Stimulated activated naive CD4-positive, alpha-beta T cell (primary cell): Measurements from ENCODE around the gene DPT.
"Not testable (repeated sequence)": the region's sequence is repeated elsewhere in the genome, so short reads cannot be mapped to it uniquely, and the experiment has no call there.

Source experiments
- DNase-seq, 6 experiments: peaks; one replicate each; lab custom pipeline; 2025; lab: John Stamatoyannopoulos, UW

Gene DPT

DNA sequence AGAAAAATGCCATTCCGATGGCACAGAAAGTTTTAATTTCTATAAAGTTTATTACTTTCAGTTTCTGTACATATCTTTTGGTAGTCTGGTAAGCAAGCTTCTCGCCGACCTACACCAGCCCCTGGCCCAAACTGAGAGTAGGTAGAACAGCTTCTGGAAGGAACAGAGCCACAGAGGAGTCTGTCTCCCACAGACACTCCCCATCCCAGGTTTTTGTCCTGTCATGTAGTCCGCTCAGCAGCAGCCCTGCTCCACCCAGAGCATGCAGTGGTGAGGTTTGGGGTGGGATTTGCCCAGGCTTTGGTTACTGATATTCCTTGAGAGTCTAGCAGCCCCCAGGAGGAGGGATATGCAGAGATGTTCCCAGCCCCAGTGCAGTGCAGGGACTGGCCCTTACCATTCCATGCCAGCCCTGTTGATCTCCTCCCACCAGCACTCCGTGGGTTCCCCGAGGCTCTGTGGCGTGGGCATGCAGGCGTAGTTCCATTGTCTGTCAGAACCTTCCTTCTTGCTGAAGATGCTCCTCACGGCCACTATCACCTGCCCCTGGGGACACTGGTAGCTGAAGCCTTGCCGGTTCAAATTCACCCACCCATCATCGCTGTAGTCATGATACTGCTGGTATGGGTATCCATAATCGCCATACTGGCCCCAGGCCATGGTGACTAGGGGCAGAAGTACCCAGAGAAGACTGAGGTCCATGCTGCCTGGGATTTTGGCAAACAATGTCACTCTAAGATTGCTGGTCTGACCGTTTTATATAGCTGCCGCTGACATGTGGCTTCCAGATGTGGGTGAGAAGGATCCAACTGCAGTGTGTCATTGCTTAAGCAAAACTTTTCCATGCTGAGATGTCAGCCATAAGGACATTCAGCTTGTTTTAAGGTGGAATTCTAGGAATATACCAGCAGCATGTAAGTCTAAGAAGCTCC, at the start of gene DPT:
Gene DPT, minus strand, starts transcription at position 734 of the 932 bp plus-strand sequence. Its CDS starts 32 bp downstream, at position 702.
- no peak for DNase-seq

DNA sequence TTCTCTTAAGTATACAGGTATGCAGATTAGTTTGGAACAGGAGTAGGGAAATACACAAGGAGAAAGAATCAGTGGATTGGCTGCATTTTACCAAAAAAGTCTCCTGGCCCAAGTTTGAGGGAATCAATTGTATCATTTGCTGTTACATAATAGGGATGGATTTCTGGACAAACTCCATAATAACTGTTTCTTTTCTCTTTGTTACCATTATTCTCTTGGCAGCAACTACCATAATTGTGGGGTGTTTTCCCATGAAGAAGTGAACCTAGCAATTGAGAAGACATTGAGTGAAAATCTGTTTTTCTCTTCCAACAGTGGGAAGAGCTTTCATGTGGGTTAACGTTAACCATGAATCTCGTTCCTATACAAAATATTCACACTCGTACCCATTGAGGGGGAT, 46.4 kb upstream of the DPT start:
- DNase-seq = no peak

DNA sequence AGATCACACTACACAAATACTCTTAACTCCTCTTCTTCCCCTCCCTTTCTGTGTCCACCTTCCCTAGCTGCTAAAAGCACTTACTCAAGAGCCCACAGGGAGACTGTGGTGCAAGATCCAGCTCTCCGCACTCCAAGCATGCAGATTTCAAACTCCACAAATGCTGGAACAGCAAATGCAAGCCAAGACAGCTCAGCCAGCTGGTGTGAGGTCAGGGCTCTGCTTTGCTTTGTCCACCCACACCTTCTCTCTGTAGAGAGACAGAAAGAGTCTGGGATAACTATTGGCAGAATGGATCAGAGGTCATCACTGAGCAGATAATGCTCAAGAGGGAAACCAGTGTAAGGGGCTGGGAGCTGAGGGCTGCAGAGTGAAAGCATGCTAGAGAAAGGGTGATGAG, 45.2 kb upstream of the DPT start:
- no peak for DNase-seq

DNA sequence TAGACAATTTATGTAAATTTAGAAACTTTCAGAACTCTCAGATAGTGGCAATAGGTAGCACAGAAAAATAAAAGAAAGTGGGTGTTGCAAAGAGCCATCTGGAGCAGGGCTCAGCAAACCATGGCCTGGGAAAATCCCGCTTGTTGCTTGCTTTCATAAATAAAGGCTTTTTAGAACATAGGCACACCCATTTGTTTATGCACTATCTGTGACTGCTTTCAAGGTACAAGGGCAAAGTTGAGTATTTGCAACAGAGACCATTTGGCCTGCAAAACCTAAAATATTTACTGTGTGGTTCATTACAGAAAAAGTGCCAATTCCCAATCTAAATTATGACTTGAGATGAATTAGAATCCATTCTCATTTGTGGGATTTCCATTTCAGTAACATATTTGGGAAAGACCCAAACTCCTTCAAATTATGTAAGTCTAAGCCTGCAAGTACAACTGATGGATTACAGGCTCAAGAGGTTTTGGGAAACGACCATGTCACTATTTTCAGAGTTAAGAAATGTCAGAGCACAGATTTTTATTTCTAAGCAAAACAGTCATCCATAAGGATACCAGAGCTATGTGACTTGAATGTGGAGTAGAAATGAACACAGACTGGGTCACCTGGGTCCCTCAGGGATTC, 43.5 kb upstream of the DPT start:
- DNase-seq = no peak

DNA sequence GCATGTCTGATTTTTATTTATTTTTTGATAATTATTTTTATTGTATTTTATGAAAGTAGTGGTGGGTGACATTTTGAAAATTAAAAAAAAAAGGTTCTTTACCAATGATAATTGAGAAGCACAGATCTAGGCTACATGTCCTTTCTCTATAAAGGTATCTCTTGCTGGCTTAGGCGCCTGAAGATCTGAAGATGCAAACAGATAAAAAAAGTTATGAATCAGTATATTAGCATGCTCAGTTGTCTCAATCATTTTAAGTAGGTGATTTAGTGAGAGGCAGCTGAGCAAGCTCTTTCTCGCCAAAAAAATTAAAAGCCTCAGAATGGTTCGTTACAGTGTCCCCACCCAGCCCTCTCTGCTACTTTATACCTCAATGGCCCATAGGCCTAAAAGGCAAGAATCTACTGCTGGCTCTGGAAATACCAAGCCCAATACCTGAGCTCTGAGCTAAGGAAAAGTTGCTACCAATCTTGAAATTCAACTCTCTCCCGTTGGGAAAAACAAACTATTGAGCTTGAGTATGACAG, 42.2 kb upstream of the DPT start:
- DNase-seq = no peak

DNA sequence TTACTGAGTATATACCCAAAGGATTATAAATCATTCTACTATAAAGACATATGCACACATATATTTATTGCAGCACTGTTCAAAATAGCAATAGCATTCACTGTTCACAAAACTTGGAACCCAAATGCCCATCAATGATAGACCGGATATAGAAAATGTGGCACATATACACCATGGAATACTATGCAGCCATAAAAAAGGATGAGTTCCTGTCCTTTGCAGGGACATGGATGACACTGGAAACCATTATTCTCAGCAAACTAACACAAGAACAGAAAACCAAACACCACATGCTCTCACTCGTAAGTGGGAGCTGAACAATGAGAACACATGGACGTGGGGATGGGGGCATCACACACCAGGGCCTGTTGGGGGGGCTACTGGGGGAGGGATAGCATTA, 40.9 kb upstream of the DPT start:
- DNase-seq = not testable (repeated sequence)

DNA sequence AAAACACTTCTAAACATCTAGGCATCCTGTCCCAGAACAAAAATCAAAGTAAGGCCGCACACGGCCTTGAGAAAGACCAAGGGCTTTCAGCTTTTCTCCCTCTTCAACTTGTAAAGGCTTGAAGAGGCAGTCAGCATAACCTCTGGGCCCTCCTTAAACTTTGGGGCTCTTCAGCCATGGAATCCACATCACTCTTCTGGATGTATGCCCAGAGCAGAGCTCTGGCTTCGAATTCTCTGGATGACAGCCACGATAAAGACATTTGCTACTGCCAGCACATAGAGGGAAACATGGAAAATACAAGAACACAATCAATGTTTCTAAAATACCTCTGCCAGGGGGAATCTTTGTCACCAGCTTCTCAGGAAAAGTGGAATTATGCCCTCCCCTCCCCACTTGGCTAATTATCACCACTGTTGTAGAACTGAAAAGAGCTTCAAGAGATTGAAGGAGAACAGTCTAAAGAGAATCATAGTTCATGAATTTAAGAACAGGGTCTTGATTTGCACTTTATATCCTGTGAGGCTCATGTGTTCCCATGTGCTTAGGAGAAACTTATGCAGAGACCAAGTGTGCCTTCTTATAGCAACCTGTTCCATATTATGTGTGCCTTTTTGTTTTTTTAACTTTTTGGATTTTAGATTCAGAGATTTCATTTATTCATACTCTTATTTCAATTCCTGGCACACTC, 39.0 kb upstream of the DPT start:
- no peak for DNase-seq

DNA sequence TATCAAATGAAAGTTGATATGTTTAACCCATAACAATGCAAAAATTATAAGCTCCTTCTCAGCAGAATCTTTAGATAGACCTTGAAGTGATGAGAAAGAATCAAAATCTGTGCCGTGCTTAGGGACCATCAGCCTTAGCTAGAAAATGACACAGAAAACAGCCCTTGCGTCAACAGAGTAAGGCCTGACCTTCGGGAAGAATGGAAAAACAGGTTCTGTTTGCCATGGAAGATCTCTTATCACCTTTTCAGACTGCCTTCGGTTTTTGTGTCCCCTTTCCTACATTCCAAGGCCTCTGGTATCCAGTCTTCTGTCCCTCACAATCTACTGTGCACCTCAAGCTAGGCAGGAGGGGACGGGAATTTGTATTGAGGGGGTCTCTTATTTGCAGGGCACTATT, 37.6 kb upstream of the DPT start:
- no peak for DNase-seq

DNA sequence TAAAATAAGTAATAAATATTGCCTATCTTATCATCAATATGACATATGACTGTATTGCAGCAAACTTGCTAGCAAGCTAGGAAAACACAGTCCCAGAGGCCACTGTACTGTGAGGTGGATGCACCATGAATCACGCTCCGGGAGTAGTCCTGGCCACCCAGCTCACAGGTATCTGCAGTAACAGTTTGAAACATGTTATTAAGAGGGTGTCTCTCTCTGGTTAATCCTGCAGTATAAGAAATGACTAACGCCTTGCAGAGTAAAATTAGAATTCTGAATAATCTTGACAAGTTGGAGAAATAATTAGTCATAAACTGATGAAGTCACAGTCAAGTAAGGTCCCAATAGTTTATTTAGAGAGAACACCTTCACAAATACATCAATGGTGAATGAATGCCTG, 34.0 kb upstream of the DPT start:
- no peak for DNase-seq

DNA sequence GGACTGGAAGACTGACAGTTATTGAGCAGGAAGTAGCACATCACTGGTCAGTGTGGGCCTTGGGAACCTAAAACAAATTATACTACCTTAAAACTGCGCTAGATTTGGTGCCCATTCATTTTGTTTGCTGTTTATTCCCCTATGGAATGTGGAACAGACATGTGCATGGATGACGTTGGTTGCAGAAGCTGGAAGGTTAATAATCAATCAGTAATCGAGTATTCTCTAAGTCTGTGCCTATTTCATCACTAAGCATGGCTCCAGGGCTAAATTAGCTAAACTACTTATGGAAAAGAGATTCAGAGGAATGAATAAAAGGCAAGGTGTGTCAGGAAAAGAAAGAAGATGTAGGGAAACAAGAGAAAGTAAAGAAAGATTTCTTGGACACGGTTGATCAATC, 33.5 kb upstream of the DPT start:
- no peak for DNase-seq

DNA sequence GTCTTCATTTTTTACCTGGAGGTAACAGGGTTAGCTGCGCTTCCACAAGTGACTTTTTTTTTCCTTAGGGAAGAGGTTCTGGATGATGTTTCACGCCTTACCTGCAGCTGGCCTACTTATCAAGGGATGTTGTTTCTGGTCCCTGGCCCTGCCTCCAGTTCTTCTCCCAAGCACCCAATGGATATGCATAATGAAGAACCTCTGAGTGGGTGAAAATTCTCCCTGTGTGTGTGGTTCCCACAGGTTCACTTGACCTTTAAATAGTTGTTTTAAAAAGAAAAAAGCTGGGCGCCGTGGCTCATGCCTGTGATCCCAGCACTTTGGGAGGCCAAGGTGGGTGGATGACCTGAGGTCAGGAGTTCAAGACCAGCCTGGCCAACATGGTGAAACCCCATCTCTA, 31.8 kb upstream of the DPT start:
- no peak for DNase-seq

DNA sequence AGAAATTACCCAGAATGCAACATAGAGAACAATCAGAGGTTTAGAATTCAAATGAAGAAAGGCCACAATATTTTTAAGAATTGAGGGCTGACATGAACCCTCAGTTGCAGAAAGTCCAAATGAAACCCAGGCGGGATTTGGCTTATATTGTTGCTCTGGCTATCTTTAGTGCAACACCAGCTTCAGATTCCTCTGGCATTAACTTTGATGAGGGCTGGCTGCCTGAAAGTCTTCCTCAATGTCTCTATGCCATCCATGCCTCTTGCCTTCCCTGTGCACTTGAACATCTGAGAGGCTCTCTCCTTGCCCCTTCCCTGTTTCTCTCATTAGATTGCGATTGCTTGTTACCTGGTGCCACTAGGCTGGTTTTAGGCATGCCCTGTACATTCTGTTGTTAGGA, 31.2 kb upstream of the DPT start:
- DNase-seq = no peak

DNA sequence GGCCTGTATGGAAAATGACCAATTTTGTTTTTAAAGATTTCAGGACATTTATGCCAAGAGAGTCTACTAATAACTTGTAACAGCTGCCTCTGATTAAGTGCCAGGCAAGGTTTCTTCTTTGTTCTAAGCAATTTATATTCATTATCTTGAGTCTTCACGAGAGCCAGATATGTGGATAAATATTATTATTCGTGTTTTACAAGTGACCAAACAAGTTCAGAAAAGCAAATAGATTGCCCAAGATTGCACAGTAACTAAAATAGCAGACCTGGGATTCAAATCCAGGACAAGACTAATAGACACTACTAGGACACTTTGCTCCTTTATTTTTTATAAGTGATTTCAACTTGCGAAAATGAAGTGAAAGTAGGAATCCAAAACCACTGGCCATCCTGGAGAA, 30.1 kb upstream of the DPT start:
- no peak for DNase-seq

DNA sequence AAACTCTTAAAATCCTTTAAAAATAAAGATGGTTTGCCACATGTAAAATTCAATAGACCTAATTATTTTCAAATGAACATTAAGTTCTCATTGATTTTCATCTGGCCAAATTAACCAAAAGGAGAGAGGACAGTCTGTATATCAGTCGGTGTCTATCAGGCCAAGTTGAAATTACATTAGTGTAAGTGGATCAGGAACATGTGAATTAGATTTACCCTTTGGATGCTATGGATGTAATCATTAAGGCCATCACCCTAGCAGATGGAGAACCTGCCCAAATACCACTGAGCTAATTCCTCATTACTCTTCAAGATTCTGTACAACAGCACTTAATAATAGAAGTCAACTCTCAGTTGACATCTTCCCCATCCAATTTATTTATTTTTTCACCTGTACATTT, 29.5 kb upstream of the DPT start:
- no peak for DNase-seq

DNA sequence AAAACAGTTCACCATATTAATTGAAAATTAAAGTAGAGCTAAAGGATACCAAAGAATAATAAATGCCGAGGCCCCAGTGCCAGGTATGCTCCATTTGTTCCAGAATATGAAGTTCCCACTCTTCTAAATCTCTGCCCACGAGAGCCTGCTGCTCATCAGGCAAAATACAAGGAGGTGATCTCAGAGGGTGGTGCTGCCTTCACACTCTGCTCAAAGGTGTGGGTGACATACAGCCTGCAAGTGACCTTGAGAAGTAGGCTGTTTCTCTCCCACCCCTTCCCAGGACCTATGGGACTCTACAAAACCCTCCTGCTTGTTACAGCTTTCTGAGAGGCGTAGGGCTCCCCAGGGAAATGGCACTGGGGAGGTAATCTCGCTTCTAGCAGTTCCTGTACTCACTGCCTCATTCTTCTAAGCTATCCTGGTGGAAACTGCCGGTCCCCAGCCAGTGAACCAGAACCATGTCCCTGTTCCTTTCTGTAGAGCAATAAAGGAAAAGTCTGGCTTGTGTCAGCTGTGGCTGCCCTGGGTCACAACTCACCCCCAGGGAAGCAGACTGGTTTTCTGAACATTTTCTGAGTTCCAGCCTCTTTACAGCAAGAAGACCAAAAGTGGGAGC, 26.9 kb upstream of the DPT start:
- DNase-seq = no peak

DNA sequence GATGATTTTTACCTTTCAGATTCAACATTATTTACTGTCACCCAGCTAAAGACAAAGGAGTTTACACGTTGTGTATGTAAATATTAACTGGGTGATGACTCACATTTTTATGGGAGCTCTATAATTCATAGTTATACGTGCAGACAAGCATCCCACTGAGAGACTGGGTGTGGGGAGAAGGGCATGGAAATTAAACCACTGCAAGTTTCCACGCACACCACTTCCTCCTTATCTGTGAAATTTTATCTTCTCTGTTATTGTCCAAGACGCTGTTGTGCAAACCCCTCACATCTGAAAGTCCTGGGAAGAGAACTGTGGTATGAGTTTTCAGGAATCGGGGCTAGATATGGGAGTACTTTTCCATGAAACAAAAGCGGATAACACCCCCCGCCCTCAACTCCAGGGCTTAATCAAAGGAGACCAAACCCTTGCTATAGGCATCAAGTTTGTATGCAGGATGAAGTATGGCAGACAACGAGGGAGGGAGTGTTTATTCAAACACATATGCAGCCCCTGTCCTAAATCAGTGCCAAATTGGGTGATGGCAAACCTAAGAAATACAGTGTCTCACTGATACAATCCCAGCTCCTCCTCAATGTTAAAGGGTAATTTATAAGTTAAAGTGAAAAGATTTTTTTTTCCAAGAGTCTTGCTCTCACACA, 23.3 kb upstream of the DPT start:
- DNase-seq = no peak

DNA sequence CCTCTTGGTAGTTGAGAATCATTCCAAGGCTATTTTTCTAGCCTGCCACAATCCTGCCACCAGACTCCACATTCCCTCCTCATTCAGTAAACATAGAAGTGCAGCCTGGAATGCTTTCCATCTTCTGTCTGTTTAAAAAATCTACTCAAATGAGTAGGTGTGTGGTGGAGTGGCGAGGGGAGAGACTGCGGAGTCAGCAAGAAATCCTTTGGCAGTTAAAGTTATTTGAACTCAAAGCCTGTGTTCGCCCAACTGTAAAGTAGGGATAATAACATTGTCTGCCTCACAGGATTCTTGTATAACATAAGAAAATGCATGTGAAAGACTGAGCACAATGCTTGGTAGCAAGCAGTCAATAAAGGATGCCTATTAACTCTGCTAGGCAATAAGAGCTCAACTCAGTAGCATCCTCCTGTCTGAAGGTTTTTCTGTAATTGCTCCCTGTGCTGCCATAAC, 22.2 kb upstream of the DPT start:
- DNase-seq = no peak

DNA sequence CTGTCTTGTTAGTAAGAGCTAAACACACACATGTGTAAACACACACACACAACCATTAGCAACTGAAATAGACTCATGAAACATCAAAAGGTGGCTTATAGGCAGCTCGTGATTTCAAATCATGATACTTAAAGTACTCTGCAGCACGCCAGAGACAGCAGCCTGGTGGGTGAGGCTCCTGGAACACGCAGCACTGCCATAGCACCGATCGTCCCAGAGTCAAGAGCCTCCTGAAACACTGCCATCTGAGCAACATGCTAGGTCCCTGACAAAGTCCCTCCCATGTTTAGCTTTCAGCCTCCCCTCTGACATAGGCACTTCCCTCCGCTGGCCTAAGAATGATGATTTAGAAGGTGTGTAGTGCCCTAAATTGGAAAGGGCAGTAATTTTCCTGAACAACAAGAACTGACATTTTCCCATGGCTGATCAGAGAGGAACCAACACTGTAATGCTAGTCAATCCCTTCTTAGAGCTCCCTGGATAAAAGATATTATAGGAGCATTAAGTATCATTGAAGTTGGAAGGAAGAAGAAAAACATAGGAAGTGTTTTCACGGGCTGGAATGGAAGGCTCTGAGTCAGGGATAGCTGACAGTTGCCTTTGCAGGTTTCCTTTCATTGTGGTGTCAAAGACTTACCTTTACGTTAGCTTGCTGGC, 14.1 kb upstream of the DPT start:
- no peak for DNase-seq

DNA sequence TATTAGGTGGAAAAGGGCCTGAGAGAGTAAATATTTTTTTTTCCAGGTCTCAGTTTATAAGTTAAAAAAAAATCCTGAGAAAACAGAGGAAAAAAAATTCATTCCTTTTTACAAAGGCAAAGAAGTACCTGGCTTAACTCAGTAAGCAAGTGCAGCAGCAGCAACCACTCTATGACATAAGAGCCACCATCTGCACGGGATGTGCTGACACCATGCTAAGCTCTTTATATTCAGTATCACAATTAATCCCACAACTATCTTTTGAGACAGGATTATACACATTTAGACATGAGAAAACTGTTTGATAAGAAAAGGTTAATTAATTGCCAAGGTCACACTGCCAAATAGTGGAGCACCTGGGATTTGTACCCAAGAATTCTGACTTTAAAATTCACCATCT, 13.4 kb upstream of the DPT start:
- DNase-seq = no peak

DNA sequence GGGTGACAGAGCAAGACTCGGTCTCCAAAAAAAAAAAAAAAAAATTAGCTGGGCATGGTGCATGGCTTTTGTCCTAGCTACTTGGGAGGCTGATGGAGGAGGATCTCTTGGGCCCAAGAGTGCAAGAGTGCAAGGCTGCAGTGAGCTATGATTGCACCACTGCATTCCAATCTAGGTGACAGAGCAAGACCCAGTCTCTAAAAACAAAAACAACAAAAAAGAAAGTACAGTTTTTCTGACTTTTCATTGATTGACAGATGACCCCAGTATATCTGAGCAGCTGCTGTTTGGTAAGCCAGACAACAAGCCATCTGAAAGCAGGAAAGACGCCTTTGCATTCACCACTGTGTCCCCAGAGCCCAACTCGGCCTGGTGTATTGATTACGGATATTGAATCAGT, 10.9 kb upstream of the DPT start:
- DNase-seq = no peak

DNA sequence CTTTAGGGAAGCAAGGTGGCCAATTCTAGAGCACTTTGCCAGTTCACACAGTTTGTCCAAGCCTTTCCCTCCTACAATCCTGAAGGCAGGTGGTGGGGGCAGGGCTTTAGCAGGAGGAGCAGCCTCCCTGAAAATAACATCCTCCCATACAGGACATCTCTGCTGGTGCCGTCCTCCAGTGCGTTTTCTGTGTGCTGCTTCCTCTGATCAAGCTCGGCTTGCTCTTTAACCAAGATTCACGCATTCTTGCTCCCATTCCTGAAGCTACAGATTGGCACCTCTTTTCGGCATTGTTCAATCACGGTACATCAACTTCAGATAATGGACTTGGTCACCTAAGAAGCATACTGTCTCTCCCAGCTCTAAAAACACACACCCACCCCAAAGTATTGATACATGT, 7.5 kb upstream of the DPT start:
- no peak for DNase-seq
